ENCODE data around the gene LRP8. TPM values are rescaled to one million over a fixed set of nuclear protein-coding genes. Genes with fewer than 3 reads are reported as not detected.

LRP8 gene
- total and polyA plus RNA-seq, 11 donors: 0.27 to 8.0 (median 1.7) TPM

GRCh38 chr1:53317646-53318539, 10.0 kb downstream of the LRP8 start:
- TF ChIP-seq, protein P1, sequence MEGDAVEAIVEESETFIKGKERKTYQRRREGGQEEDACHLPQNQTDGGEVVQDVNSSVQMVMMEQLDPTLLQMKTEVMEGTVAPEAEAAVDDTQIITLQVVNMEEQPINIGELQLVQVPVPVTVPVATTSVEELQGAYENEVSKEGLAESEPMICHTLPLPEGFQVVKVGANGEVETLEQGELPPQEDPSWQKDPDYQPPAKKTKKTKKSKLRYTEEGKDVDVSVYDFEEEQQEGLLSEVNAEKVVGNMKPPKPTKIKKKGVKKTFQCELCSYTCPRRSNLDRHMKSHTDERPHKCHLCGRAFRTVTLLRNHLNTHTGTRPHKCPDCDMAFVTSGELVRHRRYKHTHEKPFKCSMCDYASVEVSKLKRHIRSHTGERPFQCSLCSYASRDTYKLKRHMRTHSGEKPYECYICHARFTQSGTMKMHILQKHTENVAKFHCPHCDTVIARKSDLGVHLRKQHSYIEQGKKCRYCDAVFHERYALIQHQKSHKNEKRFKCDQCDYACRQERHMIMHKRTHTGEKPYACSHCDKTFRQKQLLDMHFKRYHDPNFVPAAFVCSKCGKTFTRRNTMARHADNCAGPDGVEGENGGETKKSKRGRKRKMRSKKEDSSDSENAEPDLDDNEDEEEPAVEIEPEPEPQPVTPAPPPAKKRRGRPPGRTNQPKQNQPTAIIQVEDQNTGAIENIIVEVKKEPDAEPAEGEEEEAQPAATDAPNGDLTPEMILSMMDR (IDR thresholded peaks at IDR 0.05): no peak
- TF ChIP-seq POLR2A (IDR thresholded peaks at IDR 0.05): no peak

DNA sequence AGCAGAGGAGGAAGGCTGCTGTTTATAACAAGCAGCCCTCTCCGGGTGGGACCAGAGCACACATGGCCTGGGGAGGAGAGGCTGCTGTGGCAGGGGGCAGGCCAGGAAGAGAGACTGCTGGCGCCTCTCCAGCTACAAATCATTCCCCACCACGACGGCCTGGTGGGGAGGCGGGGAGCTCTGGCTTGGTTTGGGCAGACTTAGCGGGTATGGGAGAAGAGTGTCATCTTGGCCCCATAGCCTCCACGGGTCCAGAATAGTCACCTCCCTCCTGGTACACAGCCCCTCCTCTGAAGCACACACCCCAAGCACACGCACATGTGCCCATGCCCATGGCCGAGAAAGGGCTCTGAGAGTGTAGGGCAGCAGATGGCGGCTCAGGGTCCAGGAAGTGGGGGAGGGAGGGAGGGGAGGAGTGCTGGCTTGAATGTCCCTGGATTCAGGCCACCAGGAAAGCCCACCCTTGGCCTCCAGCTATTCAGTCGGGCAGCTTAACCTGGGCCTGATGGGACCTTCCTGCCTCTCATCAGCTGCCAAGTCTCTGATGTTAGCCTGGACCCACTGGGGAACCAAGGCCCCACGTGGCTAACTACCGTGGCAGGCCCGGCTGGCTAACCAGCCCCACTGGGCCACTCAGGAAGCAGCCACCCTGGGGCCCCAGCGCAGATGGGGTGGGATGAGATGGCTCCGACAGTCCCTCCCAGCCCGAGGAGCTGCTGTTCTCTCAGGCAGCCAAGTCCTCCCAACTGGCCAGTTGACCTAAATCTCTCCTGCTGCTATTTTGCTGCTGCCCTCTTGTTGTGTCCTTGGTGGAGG, 10.9 kb downstream of the LRP8 start:
- peak in 3 of 5 donors; percentile 23 to 35 (median 27) for DNase-seq

More at GRCh38 chr1:53317646-53318539, 10.0 kb downstream of the LRP8 start:
- peak in 3 of 5 donors; percentile 16 to 36 (median 19) for DNase-seq
- H3K4me3 ChIP-seq: no peak overlapping the region
- H3K27ac ChIP-seq: no peak overlapping the region
- 80 to 86% (median 84%) methylated on average over 13 of the region's 13 CpGs for WGBS, 4 donors
- H3K9me3 ChIP-seq: no peaks in the 10 kb centered on the region
- H3K27me3 ChIP-seq: no peaks in the 10 kb centered on the region
- H3K4me1 ChIP-seq: peaks cover 0 to 16% (median 0%) of the 10 kb centered on the region in 12 donors
- ATAC-seq: no peak
- H3K36me3 ChIP-seq: no peaks in the 10 kb centered on the region
- intact Hi-C loops (cut with DNase I): no loop called here

GRCh38 chr1:53316424-53316765, 11.5 kb downstream of the LRP8 start:
- TF ChIP-seq, protein P1 (IDR thresholded peaks at IDR 0.05): no peak
- no peak for TF ChIP-seq POLR2A (IDR thresholded peaks at IDR 0.05)
- ATAC-seq (no peak), DNase-seq (peak in 2 of 5 donors; percentile 12 to 13)
- WGBS, 4 donors: 63 to 85% (median 69%) methylated on average over 1 of the region's 1 CpG
- no peaks in the 10 kb centered on the region for H3K27me3 ChIP-seq
- intact Hi-C loops (cut with DNase I): no loop called here
- H3K4me1 ChIP-seq: peaks cover 0 to 16% (median 0%) of the 10 kb centered on the region in 12 donors
- H3K9me3 ChIP-seq: no peaks in the 10 kb centered on the region
- H3K36me3 ChIP-seq: no peaks in the 10 kb centered on the region
- no peak overlapping the region for H3K4me3 ChIP-seq
- H3K27ac ChIP-seq: no peak overlapping the region

More for the DNA sequence above, 10.9 kb downstream of the LRP8 start:
- 54 to 62% (median 57%) methylated on average over 13 to 17 of the region's 17 CpGs for WGBS, 4 donors
- TF ChIP-seq POLR2A (IDR thresholded peaks at IDR 0.05): no peak
- TF ChIP-seq, protein P1 (IDR thresholded peaks at IDR 0.05): no peak
- no peaks in the 10 kb centered on the region for H3K9me3 ChIP-seq
- intact Hi-C loops (cut with DNase I): no loop called here
- no peak overlapping the region for H3K27ac ChIP-seq
- H3K27me3 ChIP-seq: no peaks in the 10 kb centered on the region
- no peaks in the 10 kb centered on the region for H3K36me3 ChIP-seq
- ATAC-seq: peak in 1 of 4 donors; percentile 20
- no peak overlapping the region for H3K4me3 ChIP-seq
- H3K4me1 ChIP-seq: peaks cover 0 to 16% (median 0%) of the 10 kb centered on the region in 12 donors

Measured in heart left ventricle (tissue), 16 donors.